H1 (cell line): ENCODE results near the gene DVL1.

Source experiments
- EZH2 ChIP-seq: fragments of 200-600 bp; sonication (generic); IDR thresholded peaks from 2 replicates; pipeline ENCODE4 v1.7.1; 2012; ENCODE audit warnings: low read depth, mild to moderate bottlenecking, moderate library complexity, low read length, inconsistent platforms; ENCODE audit not compliant: severe bottlenecking
- POLR2A ChIP-seq, 2 experiments: IDR thresholded peaks; 1 replicate in 1 of 2; 2 replicates in 1 of 2; pipeline ENCODE4 v1.6.1; 2011; ENCODE audit warnings: low read depth in 2 of 2, low read length in 2 of 2, mild to moderate bottlenecking in 2 of 2; ENCODE audit errors: control extremely low read depth in 1 of 2
- ZNF274 ChIP-seq: IDR thresholded peaks from 2 replicates; pipeline ENCODE4 v1.7.0; 2012; ENCODE audit warnings: low read length, borderline replicate concordance; ENCODE audit errors: extremely low read depth

GRCh38 chr1:1298861-1299685 is 50.1 kb downstream of the DVL1 start:
- no peak for TF ChIP-seq EZH2
- TF ChIP-seq POLR2A (IDR thresholded peaks at IDR 0.05; ENCODE audit: control extremely low read depth in 1 of 2, low read depth in 2 of 2, low read length in 2 of 2) = no peak
- TF ChIP-seq ZNF274 = no peak
